ENCODE results near the gene PTPRD. TPM values are rescaled to one million over a fixed set of nuclear protein-coding genes. Genes with fewer than 3 reads are reported as not detected.
"Not testable (repeated sequence)": the region's sequence is repeated elsewhere in the genome, so short reads cannot be mapped to it uniquely, and the experiment has no call there.

Gene PTPRD
- total and polyA plus RNA-seq, 9 of the 15 experiments (the other 6 are each of a cell fraction or from before 2014, with no cell fraction given), result 0.11 TPM; not detected in 8

GRCh38 chr9:8701904-8702303 is 1910.9 kb downstream of the PTPRD start:
- 0% methylated on average over 4 of the region's 4 CpGs for WGBS (ENCODE audit: insufficient coverage, low coverage, missing lambda C conversion rate)
- POLR2A ChIA-PET, result no interaction called here
- in situ Hi-C loops (cut with MboI), result no loop called here
- Histone ChIP-seq H3K36me3 (ENCODE audit: control insufficient read depth, insufficient read depth, low read length) (no peaks in the 10 kb centered on the region), H4K20me1 (replicated peaks; ENCODE audit: control insufficient read depth, insufficient read depth, low read length) (no peaks in the 10 kb centered on the region), H3K9me1 (ENCODE audit: control insufficient read depth, insufficient read depth, low read length) (no peaks in the 10 kb centered on the region), H3K4me1 (replicated peaks in 1 of 2; ENCODE audit: control insufficient read depth in 2 of 2, insufficient read depth in 2 of 2, low read length in 2 of 2) (no peaks in the 10 kb centered on the region), H3K79me2 (ENCODE audit: control insufficient read depth, insufficient read depth, low read length) (no peaks in the 10 kb centered on the region), H3K4me2 (ENCODE audit: insufficient read depth, low read length) (no peak overlapping the region), H3K9me3 (replicated peaks; ENCODE audit: control insufficient read depth, insufficient read depth, low read depth, low read length) (no peaks in the 10 kb centered on the region), H2AFZ (ENCODE audit: low read depth, low read length) (no peak overlapping the region), H3K27me3 (ENCODE audit: control insufficient read depth in 2 of 2, insufficient read depth in 2 of 2, low read length in 2 of 2) (no peaks in the 10 kb centered on the region), H3K27ac (ENCODE audit: extremely low read depth, low read depth, low read length) (no peak overlapping the region), H3K9ac (ENCODE audit: insufficient read depth in 1 of 2, low read depth in 2 of 2, low read length in 2 of 2) (no peak overlapping the region), H3K4me3 (no peak overlapping the region)
- CTCF ChIA-PET (ENCODE audit: low intra/inter-chr PET ratio), result no interaction called here
- DNase-seq (ENCODE audit: extremely low read depth in 1 of 4, low spot score in 3 of 4), result no peak
- no peak for ATAC-seq
- intact Hi-C loops (cut with micrococcal nuclease), result no loop called here
- TF ChIP-seq THRAP3 (IDR thresholded peaks at IDR 0.05; ENCODE audit: borderline replicate concordance) (no peak), ZBTB49 (CRISPR knock-in tag; IDR thresholded peaks at IDR 0.05; ENCODE audit: borderline replicate concordance) (no peak), TBL1XR1 (IDR thresholded peaks at IDR 0.05; ENCODE audit: low read length in 2 of 2) (no peak), ZNF41 (CRISPR knock-in tag; conservative IDR thresholded peaks at IDR 0.05) (no peak), ZNF589 (CRISPR knock-in tag; IDR thresholded peaks at IDR 0.05; ENCODE audit: low read depth) (no peak), ILF3 (IDR thresholded peaks at IDR 0.05; ENCODE audit: borderline replicate concordance) (no peak), HES1 (IDR thresholded peaks at IDR 0.05; ENCODE audit: low read depth) (no peak)
- no peak for FAIRE-seq
- no TSS peak for BruUV-seq (replicated peaks)

GRCh38 chr9:8697565-8697964 is 1915.2 kb downstream of the PTPRD start:
- H3K27ac ChIP-seq (ENCODE audit: extremely low read depth, low read depth, low read length); H2AFZ ChIP-seq (ENCODE audit: low read depth, low read length); POLR2A ChIA-PET; CTCF ChIA-PET (ENCODE audit: low intra/inter-chr PET ratio); H3K79me2 ChIP-seq (ENCODE audit: control insufficient read depth, insufficient read depth, low read length); ATAC-seq; intact Hi-C loops (cut with micrococcal nuclease); in situ Hi-C loops (cut with MboI); DNase-seq (ENCODE audit: extremely low read depth in 1 of 4, low spot score in 3 of 4); FAIRE-seq; H3K9ac ChIP-seq (ENCODE audit: insufficient read depth in 1 of 2, low read depth in 2 of 2, low read length in 2 of 2); H4K20me1 ChIP-seq (replicated peaks; ENCODE audit: control insufficient read depth, insufficient read depth, low read length); H3K9me3 ChIP-seq (replicated peaks; ENCODE audit: control insufficient read depth, insufficient read depth, low read depth, low read length); BruUV-seq (replicated peaks); H3K4me1 ChIP-seq (replicated peaks in 1 of 2; ENCODE audit: control insufficient read depth in 2 of 2, insufficient read depth in 2 of 2, low read length in 2 of 2); H3K9me1 ChIP-seq (ENCODE audit: control insufficient read depth, insufficient read depth, low read length); H3K27me3 ChIP-seq (ENCODE audit: control insufficient read depth in 2 of 2, insufficient read depth in 2 of 2, low read length in 2 of 2); H3K4me3 ChIP-seq; H3K36me3 ChIP-seq (ENCODE audit: control insufficient read depth, insufficient read depth, low read length); H3K4me2 ChIP-seq (ENCODE audit: insufficient read depth, low read length): not testable (repeated sequence)
- 9% methylated on average over 4 of the region's 6 CpGs for WGBS (ENCODE audit: insufficient coverage, low coverage, missing lambda C conversion rate)
